Effector memory CD4-positive, alpha-beta T cell (primary cell): Measurements from ENCODE around the gene BNIP3.

Experiments used
- DNase-seq, 3 donors: peaks; one replicate each; pipeline ENCODE4 v3.0.0-alpha.2; 2020
- H3K27ac ChIP-seq: 2 replicates; pipeline ENCODE4 v1.7.0; 2013; ENCODE audit warnings: mild to moderate bottlenecking, low read length, moderate library complexity; ENCODE audit not compliant: insufficient read depth, poor library complexity, severe bottlenecking
- H3K27me3 ChIP-seq: replicated peaks from 2 replicates; pipeline ENCODE4 v1.7.0; 2013; ENCODE audit warnings: mild to moderate bottlenecking, low read length; ENCODE audit not compliant: insufficient read depth, control insufficient read depth, poor library complexity, severe bottlenecking
- H3K36me3 ChIP-seq: 2 replicates; pipeline ENCODE4 v1.7.0; 2013; ENCODE audit warnings: mild to moderate bottlenecking, low read length, moderate library complexity; ENCODE audit not compliant: control insufficient read depth, insufficient read depth
- H3K4me1 ChIP-seq: 2 replicates; pipeline ENCODE4 v1.7.0; 2013; ENCODE audit warnings: low read length, mild to moderate bottlenecking; ENCODE audit not compliant: control insufficient read depth, insufficient read depth, poor library complexity, severe bottlenecking
- H3K4me3 ChIP-seq: 2 replicates; pipeline ENCODE4 v1.7.0; 2013; ENCODE audit warnings: low read length, low read depth, mild to moderate bottlenecking; ENCODE audit not compliant: insufficient read depth, poor library complexity, severe bottlenecking
- H3K9me3 ChIP-seq: 2 replicates; pipeline ENCODE4 v1.7.0; 2013; ENCODE audit warnings: mild to moderate bottlenecking, low read length, moderate library complexity; ENCODE audit not compliant: control insufficient read depth
- total RNA-seq, 3 donors: gene quantifications; one replicate each; lab custom pipeline; 2026; lab: John Stamatoyannopoulos, UW

The BNIP3 gene, protein sequence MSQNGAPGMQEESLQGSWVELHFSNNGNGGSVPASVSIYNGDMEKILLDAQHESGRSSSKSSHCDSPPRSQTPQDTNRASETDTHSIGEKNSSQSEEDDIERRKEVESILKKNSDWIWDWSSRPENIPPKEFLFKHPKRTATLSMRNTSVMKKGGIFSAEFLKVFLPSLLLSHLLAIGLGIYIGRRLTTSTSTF
- total RNA-seq, result 16.7 to 24.0 (median 20.3) reads per million in 3 donors

DNA sequence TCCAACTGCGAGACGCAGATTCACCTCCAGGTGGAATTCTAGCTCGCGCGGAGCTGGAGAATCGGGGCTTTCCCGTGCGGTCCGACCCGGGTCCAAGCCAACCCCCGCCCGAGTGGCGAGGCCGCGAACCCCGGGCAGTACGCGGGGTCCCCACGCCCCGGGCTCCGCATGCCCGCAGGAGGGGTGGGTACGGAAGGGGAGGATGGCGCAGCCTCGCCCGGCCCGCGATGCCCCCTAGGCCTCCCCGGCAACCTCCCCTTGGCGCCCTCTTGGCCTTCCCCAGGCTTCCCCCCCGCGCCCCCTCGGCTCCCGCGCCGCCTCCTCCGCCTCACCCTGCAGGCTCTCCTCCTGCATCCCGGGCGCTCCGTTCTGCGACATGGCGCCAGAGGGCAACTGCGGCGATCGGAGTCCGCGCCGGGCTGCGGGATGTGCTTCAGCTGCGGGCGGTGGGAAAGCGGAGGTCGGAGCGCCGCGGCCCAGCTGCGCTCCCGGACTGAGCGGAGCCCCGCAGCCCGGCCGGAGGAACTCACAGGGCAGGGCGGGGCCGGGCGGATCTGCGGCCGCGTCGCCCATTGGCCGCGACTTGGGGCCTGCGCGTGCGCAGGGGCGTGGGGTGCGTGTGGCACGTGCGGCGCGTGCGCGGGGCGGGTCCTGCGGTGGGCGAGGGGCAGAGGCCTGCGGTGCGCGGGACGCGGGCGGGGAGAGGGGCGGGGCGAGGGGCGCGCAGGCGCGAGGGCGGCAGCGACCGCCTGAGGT lies at the start of gene BNIP3:
BNIP3 (minus strand) TSS at position 495 of the 756 bp plus-strand sequence; CDS start at position 378, 117 bp downstream.
- H3K36me3 ChIP-seq, result no peaks in the 10 kb centered on the region
- peak within 1 kb of the TSS; percentile 63 for H3K27ac ChIP-seq
- H3K4me3 ChIP-seq, result peak within 1 kb of the TSS; percentile 83
- H3K27me3 ChIP-seq, result no peaks in the 10 kb centered on the region
- peaks cover 18% of the 10 kb centered on the region for H3K4me1 ChIP-seq
- H3K9me3 ChIP-seq, result no peaks in the 10 kb centered on the region
- peak; percentile 90 to 93 (median 92) for DNase-seq

DNA sequence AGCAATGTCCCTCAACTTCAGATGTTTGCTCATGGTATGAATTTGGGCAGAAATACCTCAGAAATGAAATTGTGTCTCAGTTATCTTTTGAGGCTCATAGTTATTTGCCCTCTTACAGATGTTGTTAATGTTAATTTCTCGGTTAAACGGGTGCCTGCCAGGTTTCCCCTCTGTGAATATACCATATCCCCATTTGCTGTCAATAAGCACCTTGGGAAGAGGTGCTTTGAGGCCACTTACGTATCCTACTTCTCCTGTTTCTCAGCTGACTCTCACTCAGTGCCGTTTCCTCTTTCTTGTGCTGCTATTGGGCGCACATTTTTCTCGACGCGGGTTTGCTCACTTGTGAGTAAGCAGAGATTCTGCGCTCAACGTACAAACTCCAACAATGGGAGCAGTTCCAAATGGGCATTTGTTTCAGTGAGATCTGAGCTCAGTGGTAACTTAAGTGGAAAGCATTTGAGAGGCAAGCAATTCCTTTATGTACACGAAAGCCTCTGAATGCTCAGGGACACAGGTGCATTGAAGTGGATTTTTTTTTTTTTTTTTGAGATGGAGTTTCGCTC lies 49.3 kb upstream of the BNIP3 start:
- Histone ChIP-seq H3K27ac (no peak overlapping the region), H3K4me1 (peaks cover 1% of the 10 kb centered on the region), H3K9me3 (no peaks in the 10 kb centered on the region), H3K36me3 (no peaks in the 10 kb centered on the region), H3K27me3 (peaks cover 13% of the 10 kb centered on the region), H3K4me3 (no peak overlapping the region)
- DNase-seq, result no peak

DNA sequence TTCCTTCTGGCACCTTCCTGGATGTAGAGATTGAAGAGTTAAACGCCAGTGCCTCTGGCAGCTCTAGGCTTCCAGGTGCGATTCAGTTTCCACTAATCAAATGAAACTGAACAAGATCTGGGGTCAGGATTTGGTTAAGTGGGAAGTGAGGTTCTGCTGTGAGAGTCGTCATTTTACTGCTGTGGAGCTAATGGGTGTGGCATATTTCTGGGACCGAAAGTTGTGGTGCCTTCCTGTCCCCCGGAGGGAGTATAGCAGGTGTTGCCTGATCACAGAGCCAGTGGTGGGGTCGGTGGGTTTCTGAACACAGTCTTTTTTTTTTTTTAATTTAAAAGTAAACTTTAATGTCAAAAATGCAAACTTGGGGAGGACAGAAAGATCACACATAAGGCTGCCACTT lies 47.0 kb upstream of the BNIP3 start:
- no peak overlapping the region for H3K4me3 ChIP-seq
- no peaks in the 10 kb centered on the region for H3K36me3 ChIP-seq
- H3K27ac ChIP-seq, result no peak overlapping the region
- H3K9me3 ChIP-seq, result no peaks in the 10 kb centered on the region
- DNase-seq, result no peak
- H3K4me1 ChIP-seq, result no peaks in the 10 kb centered on the region
- peaks cover 7% of the 10 kb centered on the region for H3K27me3 ChIP-seq

DNA sequence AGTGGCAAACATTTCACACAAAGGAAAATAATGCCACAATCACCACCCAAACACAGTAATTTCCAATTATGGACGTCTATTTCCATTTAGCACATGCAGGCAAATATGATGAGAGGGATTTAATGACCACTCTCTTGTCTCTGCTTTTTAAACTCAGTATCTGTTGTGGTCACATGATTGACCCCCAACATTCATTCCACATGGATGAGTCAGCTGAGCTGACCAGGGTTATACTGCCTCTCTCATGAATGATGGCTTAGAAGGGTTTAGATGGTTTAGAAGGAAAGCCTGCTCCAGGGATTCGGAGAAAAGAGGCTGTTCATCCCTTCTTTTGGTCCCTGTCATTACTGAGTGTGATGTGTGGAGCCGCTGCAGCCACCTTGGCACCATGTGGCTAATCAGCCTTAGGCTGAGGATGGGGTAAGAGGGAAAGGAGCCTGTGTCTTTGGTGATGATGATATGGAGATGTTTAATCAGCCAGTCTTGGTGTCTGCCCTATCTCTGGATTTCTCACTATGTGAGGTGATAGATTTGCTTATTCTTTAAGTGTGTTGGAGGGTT lies 45.8 kb upstream of the BNIP3 start:
- Histone ChIP-seq H3K27me3 (peaks cover 7% of the 10 kb centered on the region), H3K36me3 (no peaks in the 10 kb centered on the region), H3K9me3 (no peaks in the 10 kb centered on the region), H3K27ac (no peak overlapping the region), H3K4me3 (no peak overlapping the region), H3K4me1 (peaks cover 9% of the 10 kb centered on the region)
- no peak for DNase-seq

DNA sequence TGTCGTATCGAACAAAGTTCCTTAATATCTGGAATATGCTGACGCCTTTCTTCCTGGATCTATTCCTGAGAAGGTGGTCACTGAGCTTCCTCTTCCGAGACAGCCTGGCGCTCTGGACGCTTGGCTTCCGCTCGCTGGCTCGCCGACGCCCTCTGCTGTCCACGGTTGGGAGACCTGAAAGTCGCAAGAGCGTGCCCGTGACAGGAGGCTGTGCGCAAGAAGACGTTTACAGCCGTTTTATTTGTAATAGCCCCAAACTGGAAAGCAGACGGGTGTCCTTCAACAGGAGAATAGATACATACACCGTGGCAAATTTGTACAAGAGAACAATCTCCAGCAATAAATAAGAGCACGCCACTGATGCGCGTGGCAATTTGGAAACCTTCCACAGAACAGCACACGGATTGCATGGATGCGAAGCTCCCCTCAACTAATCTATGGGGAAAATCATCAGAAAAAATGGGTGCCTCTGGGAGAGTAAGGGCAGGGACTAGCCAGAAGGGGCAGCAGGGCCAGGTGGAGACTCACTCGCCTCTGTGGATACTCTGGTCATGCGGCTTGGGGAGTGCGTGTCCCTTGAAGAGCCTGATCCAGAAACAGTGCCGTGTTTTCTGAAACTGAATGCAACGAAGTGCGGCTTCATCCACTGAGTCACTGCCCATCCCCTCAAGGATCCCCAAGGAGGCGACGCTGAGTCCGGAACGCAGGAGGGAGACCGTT lies 41.5 kb upstream of the BNIP3 start:
- Histone ChIP-seq H3K9me3 (no peaks in the 10 kb centered on the region), H3K27me3 (no peaks in the 10 kb centered on the region), H3K4me1 (peaks cover 9% of the 10 kb centered on the region), H3K27ac (no peak overlapping the region), H3K4me3 (no peak overlapping the region), H3K36me3 (no peaks in the 10 kb centered on the region)
- peak; percentile 35 to 55 (median 46) for DNase-seq

DNA sequence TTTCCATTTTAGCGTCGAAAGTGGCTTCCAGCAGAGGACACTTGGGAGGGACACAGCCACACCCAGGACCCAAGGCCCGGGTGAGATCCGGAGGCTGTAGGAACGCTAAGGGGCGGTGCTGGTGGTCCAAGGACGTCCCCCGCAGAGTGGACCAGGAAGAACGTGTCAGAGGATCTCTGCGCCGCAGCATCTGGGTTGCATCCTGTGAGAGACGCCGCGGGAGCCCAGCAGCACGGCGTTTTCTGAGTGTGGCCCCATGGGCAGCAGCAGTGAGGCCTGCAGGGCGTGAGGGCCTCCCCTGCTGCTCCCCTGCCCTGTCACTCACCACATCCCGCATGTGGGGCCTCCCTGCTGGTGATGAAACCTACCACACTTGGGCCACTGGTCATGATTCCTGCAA lies 40.5 kb upstream of the BNIP3 start:
- DNase-seq, result no peak
- Histone ChIP-seq H3K4me1 (peaks cover 9% of the 10 kb centered on the region), H3K4me3 (no peak overlapping the region), H3K9me3 (no peaks in the 10 kb centered on the region), H3K27ac (no peak overlapping the region), H3K36me3 (no peaks in the 10 kb centered on the region), H3K27me3 (no peaks in the 10 kb centered on the region)

DNA sequence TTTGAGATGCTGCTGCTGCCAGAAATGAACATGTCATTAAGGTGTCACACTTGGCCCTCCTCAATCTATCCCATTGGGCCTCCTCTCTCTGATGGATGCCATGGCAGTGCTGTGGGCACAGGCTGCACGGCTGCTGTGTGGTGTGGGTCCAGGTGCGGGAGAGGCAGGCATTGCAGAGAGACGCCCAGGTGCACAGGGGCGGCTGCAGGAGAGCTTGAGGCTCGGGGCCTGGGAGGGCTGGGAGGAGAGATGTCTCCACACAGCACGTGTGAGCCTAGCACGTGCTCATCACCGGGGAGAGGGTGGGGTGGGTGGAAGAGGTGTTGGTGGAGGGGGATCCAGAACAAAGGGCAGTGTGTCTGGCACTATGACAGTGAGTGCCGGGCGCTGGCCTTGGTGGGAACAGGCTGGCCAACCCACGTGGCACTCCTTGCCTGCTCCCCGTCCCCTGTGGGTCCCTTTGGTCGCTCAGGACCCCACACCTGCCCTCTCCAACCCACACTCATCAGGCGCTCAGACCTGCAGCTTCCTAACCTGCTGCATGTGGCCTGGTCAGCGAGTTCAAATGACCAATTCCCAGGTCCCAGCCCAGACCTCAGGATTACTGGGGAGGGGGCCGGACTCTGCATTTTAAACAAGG lies 39.9 kb upstream of the BNIP3 start:
- no peak for DNase-seq
- Histone ChIP-seq H3K27ac (no peak overlapping the region), H3K4me1 (peaks cover 9% of the 10 kb centered on the region), H3K36me3 (no peaks in the 10 kb centered on the region), H3K4me3 (no peak overlapping the region), H3K27me3 (no peaks in the 10 kb centered on the region), H3K9me3 (no peaks in the 10 kb centered on the region)

DNA sequence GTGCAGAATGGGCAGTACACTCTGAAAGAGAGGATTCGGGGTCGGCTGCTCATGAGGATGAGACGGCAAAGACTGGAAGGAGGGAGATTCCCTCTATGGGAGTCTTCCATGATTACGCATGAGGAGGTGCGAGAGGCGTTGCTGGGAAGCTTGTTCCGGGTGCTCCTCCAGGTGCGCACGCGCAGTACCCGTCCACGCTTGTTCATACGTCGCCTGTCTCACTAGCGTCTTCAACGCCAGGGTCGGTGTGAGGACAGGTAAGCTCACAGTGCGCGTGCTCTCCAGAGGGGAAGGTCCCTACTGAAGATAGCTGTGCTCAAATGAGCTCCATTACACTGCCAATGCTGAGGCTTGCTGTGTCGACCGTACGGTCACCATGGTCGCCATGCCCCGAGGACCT lies 39.3 kb upstream of the BNIP3 start:
- H3K9me3 ChIP-seq, result no peaks in the 10 kb centered on the region

DNA sequence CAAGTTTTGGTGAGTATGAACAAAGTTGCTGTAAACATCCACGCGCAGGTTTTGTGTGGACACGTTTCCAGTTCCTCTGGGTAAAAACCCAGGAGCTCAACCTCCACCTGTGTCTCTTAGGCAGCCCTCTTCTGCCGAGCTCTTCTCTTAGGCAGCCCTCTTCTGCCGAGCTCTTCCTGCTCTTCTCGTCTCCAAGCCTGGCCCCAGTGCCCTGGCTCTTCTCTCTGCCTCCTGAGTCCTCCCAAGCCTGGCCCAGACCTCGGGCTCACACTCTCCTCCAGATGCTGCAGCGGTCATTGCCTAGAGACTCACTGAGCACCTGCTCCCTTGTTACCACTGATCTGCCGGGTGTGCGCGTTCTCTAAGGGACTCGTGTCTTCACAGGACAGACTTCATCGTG lies 38.7 kb upstream of the BNIP3 start:
- no peak for DNase-seq
- peaks cover 9% of the 10 kb centered on the region for H3K4me1 ChIP-seq
- H3K27me3 ChIP-seq, result no peaks in the 10 kb centered on the region

More for the DNA sequence above, 39.3 kb upstream of the BNIP3 start:
- peaks cover 9% of the 10 kb centered on the region for H3K4me1 ChIP-seq
- no peak overlapping the region for H3K27ac ChIP-seq
- no peak overlapping the region for H3K4me3 ChIP-seq
- DNase-seq, result no peak
- no peaks in the 10 kb centered on the region for H3K36me3 ChIP-seq
- no peaks in the 10 kb centered on the region for H3K27me3 ChIP-seq

More for the DNA sequence above, 38.7 kb upstream of the BNIP3 start:
- H3K4me3 ChIP-seq, result no peak overlapping the region
- H3K36me3 ChIP-seq, result no peaks in the 10 kb centered on the region
- H3K27ac ChIP-seq, result no peak overlapping the region
- no peaks in the 10 kb centered on the region for H3K9me3 ChIP-seq
